ENCODE results near the gene RAB27B.

DNA sequence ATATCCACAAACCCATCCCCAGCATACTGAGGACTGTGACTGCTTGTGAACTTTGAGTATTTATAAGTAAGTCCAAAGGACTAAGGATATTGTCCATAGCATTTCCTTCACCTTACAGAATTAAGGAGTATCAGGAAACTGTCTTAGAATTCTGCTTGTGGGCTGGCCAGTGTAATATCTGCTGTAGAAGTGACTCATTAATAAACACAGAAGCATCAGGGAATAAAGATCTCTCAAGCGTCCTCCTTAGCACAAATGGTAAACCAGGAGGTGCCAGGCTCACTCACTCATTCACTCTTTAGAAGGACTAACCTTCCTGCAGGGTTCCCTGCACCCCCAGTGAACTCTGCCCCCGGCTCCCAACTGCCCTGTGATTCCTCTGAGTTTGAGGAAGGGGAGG, 100.0 kb downstream of the RAB27B start:
- TF ChIP-seq ZNF121 (tag by site-specific recombination; IDR thresholded peaks at IDR 0.05) (no peak), ZSCAN30 (tag by site-specific recombination; IDR thresholded peaks at IDR 0.05) (no peak), ZFP3 (tag by site-specific recombination; IDR thresholded peaks at IDR 0.05; ENCODE audit: low read depth) (no peak), SALL2 (tag by site-specific recombination; IDR thresholded peaks at IDR 0.05; ENCODE audit: borderline replicate concordance) (no peak), YY1 (tag by site-specific recombination; IDR thresholded peaks at IDR 0.05) (no peak), KLF10 (tag by site-specific recombination; IDR thresholded peaks at IDR 0.05) (no peak), ZBTB8A (tag by site-specific recombination; IDR thresholded peaks at IDR 0.05) (no peak), ZNF138 (tag by site-specific recombination; IDR thresholded peaks at IDR 0.05; ENCODE audit: borderline replicate concordance) (no peak), SP3 (tag by site-specific recombination; IDR thresholded peaks at IDR 0.05) (no peak), ZNF791 (tag by site-specific recombination; IDR thresholded peaks at IDR 0.05) (no peak), ZNF792 (tag by site-specific recombination; IDR thresholded peaks at IDR 0.05) (no peak)
- TF ChIP-seq, protein P1, sequence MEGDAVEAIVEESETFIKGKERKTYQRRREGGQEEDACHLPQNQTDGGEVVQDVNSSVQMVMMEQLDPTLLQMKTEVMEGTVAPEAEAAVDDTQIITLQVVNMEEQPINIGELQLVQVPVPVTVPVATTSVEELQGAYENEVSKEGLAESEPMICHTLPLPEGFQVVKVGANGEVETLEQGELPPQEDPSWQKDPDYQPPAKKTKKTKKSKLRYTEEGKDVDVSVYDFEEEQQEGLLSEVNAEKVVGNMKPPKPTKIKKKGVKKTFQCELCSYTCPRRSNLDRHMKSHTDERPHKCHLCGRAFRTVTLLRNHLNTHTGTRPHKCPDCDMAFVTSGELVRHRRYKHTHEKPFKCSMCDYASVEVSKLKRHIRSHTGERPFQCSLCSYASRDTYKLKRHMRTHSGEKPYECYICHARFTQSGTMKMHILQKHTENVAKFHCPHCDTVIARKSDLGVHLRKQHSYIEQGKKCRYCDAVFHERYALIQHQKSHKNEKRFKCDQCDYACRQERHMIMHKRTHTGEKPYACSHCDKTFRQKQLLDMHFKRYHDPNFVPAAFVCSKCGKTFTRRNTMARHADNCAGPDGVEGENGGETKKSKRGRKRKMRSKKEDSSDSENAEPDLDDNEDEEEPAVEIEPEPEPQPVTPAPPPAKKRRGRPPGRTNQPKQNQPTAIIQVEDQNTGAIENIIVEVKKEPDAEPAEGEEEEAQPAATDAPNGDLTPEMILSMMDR (tag by site-specific recombination; IDR thresholded peaks at IDR 0.05), result no peak
- TF ChIP-seq, protein P2, sequence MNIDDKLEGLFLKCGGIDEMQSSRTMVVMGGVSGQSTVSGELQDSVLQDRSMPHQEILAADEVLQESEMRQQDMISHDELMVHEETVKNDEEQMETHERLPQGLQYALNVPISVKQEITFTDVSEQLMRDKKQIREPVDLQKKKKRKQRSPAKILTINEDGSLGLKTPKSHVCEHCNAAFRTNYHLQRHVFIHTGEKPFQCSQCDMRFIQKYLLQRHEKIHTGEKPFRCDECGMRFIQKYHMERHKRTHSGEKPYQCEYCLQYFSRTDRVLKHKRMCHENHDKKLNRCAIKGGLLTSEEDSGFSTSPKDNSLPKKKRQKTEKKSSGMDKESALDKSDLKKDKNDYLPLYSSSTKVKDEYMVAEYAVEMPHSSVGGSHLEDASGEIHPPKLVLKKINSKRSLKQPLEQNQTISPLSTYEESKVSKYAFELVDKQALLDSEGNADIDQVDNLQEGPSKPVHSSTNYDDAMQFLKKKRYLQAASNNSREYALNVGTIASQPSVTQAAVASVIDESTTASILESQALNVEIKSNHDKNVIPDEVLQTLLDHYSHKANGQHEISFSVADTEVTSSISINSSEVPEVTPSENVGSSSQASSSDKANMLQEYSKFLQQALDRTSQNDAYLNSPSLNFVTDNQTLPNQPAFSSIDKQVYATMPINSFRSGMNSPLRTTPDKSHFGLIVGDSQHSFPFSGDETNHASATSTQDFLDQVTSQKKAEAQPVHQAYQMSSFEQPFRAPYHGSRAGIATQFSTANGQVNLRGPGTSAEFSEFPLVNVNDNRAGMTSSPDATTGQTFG (tag by site-specific recombination; IDR thresholded peaks at IDR 0.05; ENCODE audit: borderline replicate concordance), result no peak
- TF ChIP-seq, protein P3, sequence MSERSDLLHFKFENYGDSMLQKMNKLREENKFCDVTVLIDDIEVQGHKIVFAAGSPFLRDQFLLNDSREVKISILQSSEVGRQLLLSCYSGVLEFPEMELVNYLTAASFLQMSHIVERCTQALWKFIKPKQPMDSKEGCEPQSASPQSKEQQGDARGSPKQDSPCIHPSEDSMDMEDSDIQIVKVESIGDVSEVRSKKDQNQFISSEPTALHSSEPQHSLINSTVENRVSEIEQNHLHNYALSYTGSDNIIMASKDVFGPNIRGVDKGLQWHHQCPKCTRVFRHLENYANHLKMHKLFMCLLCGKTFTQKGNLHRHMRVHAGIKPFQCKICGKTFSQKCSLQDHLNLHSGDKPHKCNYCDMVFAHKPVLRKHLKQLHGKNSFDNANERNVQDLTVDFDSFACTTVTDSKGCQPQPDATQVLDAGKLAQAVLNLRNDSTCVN (tag by site-specific recombination; optimal IDR thresholded peaks at IDR 0.05), result no peak

All from HEK293 (cell line).